Activated CD8-positive, alpha-beta memory T cell treated with anti-CD3 and anti-CD28 coated beads, Interleukin-2, amount 10 ng/mL, durations not matched to agents 7 days and 5 days (primary cell): Measurements from ENCODE around the gene INPP5A. TPM values are rescaled to one million over a fixed set of nuclear protein-coding genes. Genes with fewer than 3 reads are reported as not detected.
"Not testable (repeated sequence)": the region's sequence is repeated elsewhere in the genome, so short reads cannot be mapped to it uniquely, and the experiment has no call there.

Experiments
- ATAC-seq: fragments of 150-1000 bp; cut with Tn5 transposase; one replicate; pipeline ENCODE4 v1.10.0; 2021; ENCODE audit warnings: moderate library complexity
- CTCF ChIA-PET: fragments of 350-600 bp; sonication (Branson Sonifier 250); formaldehyde crosslinking; loops from one replicate; lab custom pipeline; 2021; ENCODE audit warnings: antibody characterized with exemption; lab: Charles Lee
- DNase-seq: peaks from one replicate; pipeline ENCODE4 v3.0.0-alpha.2; 2020
- H3K27ac Mint-ChIP-seq: one replicate; pipeline ENCODE4 v1.8.0; 2021; ENCODE audit warnings: mild to moderate bottlenecking, mixed read lengths
- H3K27me3 Mint-ChIP-seq: one replicate; pipeline ENCODE4 v1.8.0; 2021; ENCODE audit warnings: mixed read lengths
- H3K36me3 Mint-ChIP-seq: one replicate; pipeline ENCODE4 v1.8.0; 2021; ENCODE audit warnings: mild to moderate bottlenecking, mixed read lengths
- H3K4me1 Mint-ChIP-seq: one replicate; pipeline ENCODE4 v1.8.0; 2021; ENCODE audit warnings: mixed read lengths
- H3K4me3 Mint-ChIP-seq: one replicate; pipeline ENCODE4 v1.8.0; 2021; ENCODE audit warnings: mild to moderate bottlenecking, moderate library complexity, mixed read lengths
- H3K9me3 Mint-ChIP-seq: one replicate; pipeline ENCODE4 v1.8.0; 2022; ENCODE audit warnings: low read depth, mixed read lengths
- total RNA-seq, 2 experiments: library from RNA; stranded (reverse); gene quantifications; one replicate each; pipeline ENCODE4 v1.2.3, GENCODE V29; 2021

Gene INPP5A
- total RNA-seq, 2 experiments from 2014 or later, result 6.6 to 7.0 TPM

DNA sequence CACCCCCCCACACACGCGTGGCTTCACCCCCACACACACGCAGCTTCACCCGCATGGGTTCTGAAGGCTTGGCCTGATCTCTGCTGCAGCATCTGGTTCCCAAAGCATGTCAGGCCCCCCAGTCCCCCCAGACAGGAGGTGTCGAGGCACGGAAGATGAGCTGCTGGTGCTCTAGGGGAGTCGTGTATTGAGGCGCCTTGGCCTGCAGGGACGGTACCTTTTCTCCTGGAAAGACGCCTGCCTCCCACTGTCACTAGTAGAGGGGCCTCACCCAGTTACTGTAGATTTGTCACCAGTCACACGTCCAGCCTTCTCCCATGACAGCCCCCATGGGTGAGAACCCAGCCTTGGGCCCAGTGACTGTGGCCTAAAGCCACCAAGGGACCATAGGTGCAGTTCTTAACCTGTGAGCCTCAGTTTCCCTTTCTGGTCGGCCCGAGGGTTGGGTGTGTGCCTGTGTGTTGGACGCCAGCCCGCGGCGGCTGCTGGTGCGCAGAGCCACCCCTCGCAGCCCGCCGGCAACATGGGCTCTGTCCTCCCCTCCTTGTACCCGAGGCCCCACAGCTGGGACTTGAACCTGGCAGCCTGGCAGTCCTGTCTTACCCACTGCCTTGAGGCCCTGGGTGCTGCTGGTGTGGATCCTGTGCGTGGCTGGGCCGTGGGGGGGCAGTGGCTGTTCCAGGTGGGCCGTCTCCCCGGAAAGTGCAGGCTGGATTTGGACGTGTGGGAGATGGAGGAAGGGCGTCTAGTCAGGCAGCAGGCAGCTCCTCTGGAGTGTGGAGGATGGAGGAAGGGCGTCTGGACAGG, 166.6 kb downstream of the INPP5A start:
- Mint-ChIP-seq H3K9me3 (peaks cover 3% of the 10 kb centered on the region), H3K4me3 (no peak overlapping the region), H3K4me1 (peaks cover 7% of the 10 kb centered on the region), H3K27me3 (no peaks in the 10 kb centered on the region), H3K36me3 (peaks cover 7% of the 10 kb centered on the region), H3K27ac (no peak overlapping the region)
- ATAC-seq (no peak), DNase-seq (no peak)
- CTCF ChIA-PET, result no interaction called here

GRCh38 chr10:132704815-132705064, 167.2 kb downstream of the INPP5A start:
- DNase-seq, CTCF ChIA-PET, H3K27me3 Mint-ChIP-seq, H3K9me3 Mint-ChIP-seq, H3K27ac Mint-ChIP-seq, H3K4me1 Mint-ChIP-seq, ATAC-seq, H3K4me3 Mint-ChIP-seq, H3K36me3 Mint-ChIP-seq: not testable (repeated sequence)

DNA sequence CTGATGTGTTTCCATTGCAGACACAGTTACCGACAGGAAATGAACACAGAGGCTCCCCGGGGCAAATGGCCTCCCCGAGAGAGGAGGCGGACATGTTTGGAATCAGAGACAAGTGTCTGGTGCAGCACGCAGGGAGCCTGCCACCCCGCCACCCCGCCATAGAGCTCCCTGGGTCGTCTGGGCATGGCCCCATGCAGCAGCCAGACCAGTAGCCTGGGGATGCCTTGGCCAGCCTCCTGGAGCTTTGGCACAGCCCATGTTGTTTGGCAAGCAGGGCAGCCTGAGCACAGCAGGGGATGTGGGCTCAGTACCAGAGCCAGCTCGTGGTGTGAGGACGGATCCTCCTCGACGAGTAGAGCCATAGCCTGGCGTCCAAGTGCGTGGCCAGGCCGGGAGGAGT, 167.6 kb downstream of the INPP5A start:
- Mint-ChIP-seq H3K9me3 (peaks cover 3% of the 10 kb centered on the region), H3K36me3 (peaks cover 7% of the 10 kb centered on the region), H3K4me3 (no peak overlapping the region), H3K4me1 (peaks cover 7% of the 10 kb centered on the region), H3K27ac (no peak overlapping the region), H3K27me3 (no peaks in the 10 kb centered on the region)
- CTCF ChIA-PET, result no interaction called here
- ATAC-seq (no peak), DNase-seq (no peak)

DNA sequence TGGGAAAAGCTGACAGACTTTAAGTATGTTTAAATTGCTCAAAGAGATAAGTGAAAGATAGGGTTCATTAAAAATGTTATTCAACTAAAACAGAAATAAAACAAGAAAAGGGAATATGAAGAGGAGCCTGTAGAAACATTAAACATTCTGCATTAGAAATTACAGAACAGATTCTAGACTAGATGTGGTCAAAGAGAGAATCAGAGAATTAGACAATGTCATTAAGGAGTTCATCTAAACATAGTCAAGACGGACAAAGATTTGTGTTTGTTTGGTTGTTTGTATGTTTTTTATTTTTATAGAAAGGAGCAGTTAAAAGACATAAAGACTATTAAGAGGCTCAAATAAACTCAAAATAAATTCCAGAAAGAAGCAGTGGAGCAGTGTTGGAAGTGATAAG, 168.4 kb downstream of the INPP5A start:
- peaks cover 7% of the 10 kb centered on the region for H3K36me3 Mint-ChIP-seq
- no peak for DNase-seq
- CTCF ChIA-PET, result no interaction called here
- peaks cover 3% of the 10 kb centered on the region for H3K9me3 Mint-ChIP-seq
- no peaks in the 10 kb centered on the region for H3K27me3 Mint-ChIP-seq
- H3K27ac Mint-ChIP-seq, result no peak overlapping the region
- ATAC-seq, result no peak
- H3K4me3 Mint-ChIP-seq, result no peak overlapping the region
- H3K4me1 Mint-ChIP-seq, result peaks cover 7% of the 10 kb centered on the region

DNA sequence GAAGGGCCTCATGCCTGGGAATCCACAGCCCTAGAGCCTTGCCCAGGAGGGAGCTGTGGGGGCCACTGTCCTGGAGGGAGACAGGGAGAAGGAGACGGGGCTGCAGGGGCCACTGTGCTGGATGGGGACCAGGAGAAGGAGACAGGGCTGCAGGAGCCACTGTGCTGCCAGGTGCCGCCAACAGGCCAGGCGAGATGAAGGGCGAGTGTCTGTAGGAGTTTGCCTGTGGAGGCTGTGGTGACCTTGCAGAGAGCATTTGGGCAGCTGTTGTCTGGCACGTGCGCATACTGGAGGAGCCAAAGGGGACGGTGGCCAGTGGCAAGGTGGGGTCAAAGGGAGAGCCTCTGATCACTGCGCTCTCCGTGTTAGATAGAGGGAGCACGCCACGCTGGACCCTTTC, 169.1 kb downstream of the INPP5A start:
- H3K4me3 Mint-ChIP-seq, result no peak overlapping the region
- peaks cover 7% of the 10 kb centered on the region for H3K36me3 Mint-ChIP-seq
- DNase-seq (no peak), ATAC-seq (no peak)
- CTCF ChIA-PET, result no interaction called here
- no peak overlapping the region for H3K27ac Mint-ChIP-seq
- H3K9me3 Mint-ChIP-seq, result peaks cover 3% of the 10 kb centered on the region
- H3K27me3 Mint-ChIP-seq, result no peaks in the 10 kb centered on the region
- H3K4me1 Mint-ChIP-seq, result peaks cover 7% of the 10 kb centered on the region

GRCh38 chr10:132707121-132707775, 169.7 kb downstream of the INPP5A start:
- no peaks in the 10 kb centered on the region for H3K27me3 Mint-ChIP-seq
- H3K36me3 Mint-ChIP-seq, result peaks cover 7% of the 10 kb centered on the region
- peaks cover 3% of the 10 kb centered on the region for H3K9me3 Mint-ChIP-seq
- ATAC-seq (no peak), DNase-seq (no peak)
- peaks cover 5% of the 10 kb centered on the region for H3K4me1 Mint-ChIP-seq
- no peak overlapping the region for H3K4me3 Mint-ChIP-seq
- no peak overlapping the region for H3K27ac Mint-ChIP-seq
- CTCF ChIA-PET, result no interaction called here

- no peak overlapping the region for H3K4me3 Mint-ChIP-seq
- H3K36me3 Mint-ChIP-seq, result peaks cover 7% of the 10 kb centered on the region
- CTCF ChIA-PET, result no interaction called here
- ATAC-seq (no peak), DNase-seq (no peak)
- H3K27ac Mint-ChIP-seq, result no peak overlapping the region
- H3K4me1 Mint-ChIP-seq, result peaks cover under 1% of the 10 kb centered on the region
- peaks cover 3% of the 10 kb centered on the region for H3K9me3 Mint-ChIP-seq
- no peaks in the 10 kb centered on the region for H3K27me3 Mint-ChIP-seq
Measured at GRCh38 chr10:132707776-132708171, 170.2 kb downstream of the INPP5A start.

GRCh38 chr10:132708441-132708840, 170.9 kb downstream of the INPP5A start:
- ATAC-seq, result no peak
- H3K9me3 Mint-ChIP-seq, result peaks cover 3% of the 10 kb centered on the region
- no peaks in the 10 kb centered on the region for H3K4me1 Mint-ChIP-seq
- peaks cover 4% of the 10 kb centered on the region for H3K36me3 Mint-ChIP-seq
- CTCF ChIA-PET, result no interaction called here
- H3K27ac Mint-ChIP-seq, result no peak overlapping the region
- no peak overlapping the region for H3K4me3 Mint-ChIP-seq
- DNase-seq, result no peak
- no peaks in the 10 kb centered on the region for H3K27me3 Mint-ChIP-seq

GRCh38 chr10:132708936-132709335, 171.3 kb downstream of the INPP5A start:
- no peaks in the 10 kb centered on the region for H3K27me3 Mint-ChIP-seq
- ATAC-seq (no peak), DNase-seq (no peak)
- no peak overlapping the region for H3K27ac Mint-ChIP-seq
- H3K36me3 Mint-ChIP-seq, result peaks cover 4% of the 10 kb centered on the region
- CTCF ChIA-PET, result no interaction called here
- no peak overlapping the region for H3K4me3 Mint-ChIP-seq
- H3K4me1 Mint-ChIP-seq, result no peaks in the 10 kb centered on the region
- H3K9me3 Mint-ChIP-seq, result peaks cover 3% of the 10 kb centered on the region

DNA sequence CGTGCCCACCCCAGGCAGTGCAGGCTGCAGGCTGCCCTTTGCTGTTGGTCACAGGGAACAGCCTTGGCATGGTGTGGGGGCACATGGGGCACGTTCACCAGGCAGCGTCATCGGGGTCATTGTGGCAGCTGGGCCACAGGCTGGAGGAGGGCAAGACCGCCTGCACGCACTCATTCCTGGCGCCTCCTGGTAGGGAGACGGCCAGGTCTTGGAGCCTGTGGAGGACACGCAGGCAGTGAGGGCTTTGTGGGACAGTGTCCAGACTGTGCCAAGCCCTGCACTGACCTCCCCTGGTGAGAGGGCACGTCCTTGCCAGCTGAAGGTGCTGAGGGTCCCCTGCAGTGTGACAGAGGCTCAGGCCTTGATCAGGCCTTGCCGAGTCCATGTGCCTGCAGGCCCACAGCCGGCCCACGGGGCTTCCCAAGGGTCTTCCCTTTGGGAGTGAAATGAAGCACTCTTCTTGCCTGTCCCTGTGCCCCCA, 171.9 kb downstream of the INPP5A start:
- ATAC-seq, result no peak
- Mint-ChIP-seq H3K36me3 (peaks cover 4% of the 10 kb centered on the region), H3K27ac (no peak overlapping the region)

GRCh38 chr10:132710036-132710686, 172.6 kb downstream of the INPP5A start:
- H3K36me3 Mint-ChIP-seq, result peaks cover 4% of the 10 kb centered on the region
- H3K27me3 Mint-ChIP-seq, result no peaks in the 10 kb centered on the region
- ATAC-seq (no peak), DNase-seq (no peak)
- no peaks in the 10 kb centered on the region for H3K4me1 Mint-ChIP-seq
- CTCF ChIA-PET, result no interaction called here
- peaks cover 3% of the 10 kb centered on the region for H3K9me3 Mint-ChIP-seq
- no peak overlapping the region for H3K27ac Mint-ChIP-seq
- no peak overlapping the region for H3K4me3 Mint-ChIP-seq

More for the DNA sequence above, 171.9 kb downstream of the INPP5A start:
- Mint-ChIP-seq H3K27me3 (no peaks in the 10 kb centered on the region), H3K4me1 (no peaks in the 10 kb centered on the region), H3K9me3 (peaks cover 3% of the 10 kb centered on the region), H3K4me3 (no peak overlapping the region)
- CTCF ChIA-PET, result no interaction called here
- no peak for DNase-seq

- Mint-ChIP-seq H3K27ac (no peak overlapping the region), H3K36me3 (peaks cover 1% of the 10 kb centered on the region), H3K4me3 (no peak overlapping the region), H3K9me3 (peaks cover under 1% of the 10 kb centered on the region), H3K27me3 (no peaks in the 10 kb centered on the region), H3K4me1 (no peaks in the 10 kb centered on the region)
- DNase-seq, result no peak
- CTCF ChIA-PET, result no interaction called here
- ATAC-seq, result no peak
Measured at GRCh38 chr10:132710746-132711612, 173.4 kb downstream of the INPP5A start.

DNA sequence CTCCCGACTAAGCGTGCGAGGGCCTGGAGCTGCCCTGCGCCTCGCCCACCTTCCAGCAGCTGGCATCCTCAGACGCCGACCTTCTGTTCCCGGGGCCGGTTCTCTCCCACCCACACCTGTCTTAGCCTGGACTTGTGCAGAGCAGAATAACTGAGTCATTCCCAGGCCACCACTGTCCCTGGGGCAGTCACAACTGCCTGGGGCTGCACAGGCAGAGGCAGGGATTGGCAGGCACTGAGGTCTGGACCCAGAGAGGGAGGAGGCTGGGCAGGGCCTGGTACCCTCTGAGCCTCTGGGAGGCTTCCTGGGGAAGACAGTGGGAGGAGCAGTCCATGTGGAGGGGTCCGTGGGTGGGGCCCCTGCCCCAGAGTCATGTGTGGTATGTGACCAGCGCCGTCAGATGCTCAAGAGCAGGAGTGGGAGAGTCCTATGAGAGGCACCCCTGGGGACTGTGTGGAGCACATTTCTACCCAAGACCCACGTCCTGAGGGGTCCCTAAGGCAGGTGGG, 174.1 kb downstream of the INPP5A start:
- Mint-ChIP-seq H3K4me1 (no peaks in the 10 kb centered on the region), H3K27ac (no peak overlapping the region), H3K27me3 (no peaks in the 10 kb centered on the region), H3K4me3 (no peak overlapping the region), H3K36me3 (no peaks in the 10 kb centered on the region), H3K9me3 (no peaks in the 10 kb centered on the region)
- no peak for ATAC-seq
- no peak for DNase-seq
- CTCF ChIA-PET, result no interaction called here
